Measurements from ENCODE around the gene TMEM192. TPM values are rescaled to one million over a fixed set of nuclear protein-coding genes. Genes with fewer than 3 reads are reported as not detected.
"Not testable (repeated sequence)": the region's sequence is repeated elsewhere in the genome, so short reads cannot be mapped to it uniquely, and the experiment has no call there.

Gene TMEM192
- polyA plus RNA-seq, 2 of the 4 experiments (the other 2 are of a cell fraction) = 8.4 to 19.3 TPM

DNA sequence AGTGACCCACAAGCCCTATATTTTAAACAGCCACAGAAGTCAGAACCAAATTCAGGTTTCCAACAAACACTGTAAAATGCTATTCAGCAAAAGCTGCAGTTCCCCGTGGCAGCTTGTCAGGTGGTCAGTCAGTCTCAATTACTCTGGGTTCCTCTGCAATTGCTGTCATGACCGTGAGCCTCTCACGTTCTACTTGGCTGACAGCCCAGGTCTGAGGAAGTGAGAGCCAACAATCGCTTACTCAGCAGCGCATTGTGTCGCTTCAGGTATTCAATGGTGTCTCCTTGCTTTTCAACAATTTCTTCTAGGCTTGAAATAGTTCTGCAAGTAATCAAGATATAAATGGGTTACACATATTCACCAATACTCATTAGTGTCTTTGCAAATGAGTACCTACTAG lies 33.2 kb downstream of the TMEM192 start:
- ATAC-seq (no peak), FAIRE-seq (no peak), DNase-seq (ENCODE audit: low read depth in 1 of 2, low spot score in 1 of 2) (no peak)
- ChIA-PET POLR2A (no interaction called here), CTCF (interaction anchor here (1.9 kb wide), 2 partner anchors 18 to 34 kb away, joined by 4 to 5 read pairs; partner anchors contain the start of gene TMEM192)
- H3K4me3 ChIP-seq = no peak overlapping the region
- H3K9me3 ChIP-seq = no peaks in the 10 kb centered on the region
- no peak overlapping the region for H3K27ac ChIP-seq
- H3K4me2 ChIP-seq = no peak overlapping the region
- WGBS (ENCODE audit: missing lambda C conversion rate) = 74% methylated on average over 6 of the region's 6 CpGs
- H3K4me1 ChIP-seq = no peaks in the 10 kb centered on the region
- TF ChIP-seq KDM5A (IDR thresholded peaks at IDR 0.05) = no peak
- TF ChIP-seq MAFK (IDR thresholded peaks at IDR 0.05; ENCODE audit: partially characterized antibody) = peak; percentile 20

GRCh38 chr4:165077034-165077578 lies 35.6 kb downstream of the TMEM192 start:
- no peak for DNase-seq (ENCODE audit: low read depth in 1 of 2, low spot score in 1 of 2)
- no peak for ATAC-seq
- H3K4me2 ChIP-seq = no peak overlapping the region
- H3K9me3 ChIP-seq = no peaks in the 10 kb centered on the region
- H3K4me3 ChIP-seq = no peak overlapping the region
- no peak for TF ChIP-seq MAZ (IDR thresholded peaks at IDR 0.05; ENCODE audit: borderline replicate concordance, low read depth, low read length)
- no peak for TF ChIP-seq ESRRA (IDR thresholded peaks at IDR 0.05; ENCODE audit: borderline replicate concordance, low read length)
- ChIA-PET POLR2A (no interaction called here), CTCF (no interaction called here)
- H3K27ac ChIP-seq = no peak overlapping the region
- H3K4me1 ChIP-seq = no peaks in the 10 kb centered on the region
- WGBS (ENCODE audit: missing lambda C conversion rate) = 90% methylated on average over 5 of the region's 5 CpGs
- no peak for FAIRE-seq

DNA sequence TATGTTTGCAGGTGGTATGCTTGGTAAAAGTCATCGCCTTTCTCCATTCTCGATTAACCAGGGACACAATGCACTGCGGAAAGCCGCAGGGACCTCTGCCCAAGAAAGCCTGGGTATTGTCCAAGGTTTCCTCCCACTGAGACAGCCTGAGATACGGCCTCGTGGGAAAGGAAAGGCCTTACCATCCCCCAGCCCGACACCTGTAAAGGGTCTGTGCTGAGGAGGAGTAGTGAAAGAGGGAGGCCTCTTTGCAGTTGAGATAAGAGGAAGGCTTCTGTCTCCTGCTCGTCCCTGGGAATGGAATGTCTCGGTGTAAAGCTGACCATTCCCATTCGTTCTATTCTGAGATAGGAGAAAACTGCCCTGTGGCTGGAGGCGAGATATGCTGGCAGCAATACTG lies 39.3 kb downstream of the TMEM192 start:
- DNase-seq (ENCODE audit: low read depth in 1 of 2, low spot score in 1 of 2); CTCF ChIA-PET; H3K4me3 ChIP-seq; H3K27ac ChIP-seq; H3K4me1 ChIP-seq; H3K4me2 ChIP-seq; POLR2A ChIA-PET; FAIRE-seq; ATAC-seq; H3K9me3 ChIP-seq: not testable (repeated sequence)
- WGBS (ENCODE audit: missing lambda C conversion rate) = 79% methylated on average over 11 of the region's 11 CpGs

DNA sequence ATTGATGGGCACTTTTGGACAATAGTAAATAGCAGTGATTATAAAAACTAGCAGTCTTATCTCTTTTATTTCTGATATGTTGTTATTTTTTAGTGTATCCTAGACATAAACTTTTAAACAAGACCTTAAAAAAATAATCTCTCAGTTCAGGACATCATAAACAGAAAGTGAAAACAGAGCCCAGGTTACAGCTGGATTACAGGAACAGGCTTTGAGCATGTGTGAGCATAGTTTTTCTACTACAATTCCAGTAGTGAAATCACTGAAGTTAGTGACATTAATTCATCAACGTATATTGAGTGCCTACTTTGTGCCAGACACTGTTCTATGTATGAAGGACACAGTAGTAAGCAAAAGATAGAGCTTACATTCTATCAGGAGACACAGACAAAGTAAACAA lies 42.1 kb downstream of the TMEM192 start:
- Histone ChIP-seq H3K4me1 (no peaks in the 10 kb centered on the region), H3K27ac (no peak overlapping the region), H3K4me2 (no peak overlapping the region), H3K9me3 (no peaks in the 10 kb centered on the region), H3K4me3 (no peak overlapping the region)
- ChIA-PET CTCF (no interaction called here), POLR2A (no interaction called here)
- 35% methylated on average over 1 of the region's 1 CpG for WGBS (ENCODE audit: missing lambda C conversion rate)
- FAIRE-seq (no peak), DNase-seq (ENCODE audit: low read depth in 1 of 2, low spot score in 1 of 2) (no peak), ATAC-seq (no peak)
- no peak for TF ChIP-seq HEYL (CRISPR knock-in tag; IDR thresholded peaks at IDR 0.05)
- TF ChIP-seq FOXS1 (CRISPR knock-in tag; IDR thresholded peaks at IDR 0.05) = no peak
- TF ChIP-seq MAX (IDR thresholded peaks at IDR 0.05) = no peak
- TF ChIP-seq, protein P1, sequence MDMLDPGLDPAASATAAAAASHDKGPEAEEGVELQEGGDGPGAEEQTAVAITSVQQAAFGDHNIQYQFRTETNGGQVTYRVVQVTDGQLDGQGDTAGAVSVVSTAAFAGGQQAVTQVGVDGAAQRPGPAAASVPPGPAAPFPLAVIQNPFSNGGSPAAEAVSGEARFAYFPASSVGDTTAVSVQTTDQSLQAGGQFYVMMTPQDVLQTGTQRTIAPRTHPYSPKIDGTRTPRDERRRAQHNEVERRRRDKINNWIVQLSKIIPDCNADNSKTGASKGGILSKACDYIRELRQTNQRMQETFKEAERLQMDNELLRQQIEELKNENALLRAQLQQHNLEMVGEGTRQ (IDR thresholded peaks at IDR 0.05) = no peak
- TF ChIP-seq EP300 (IDR thresholded peaks at IDR 0.05) = no peak
- no peak for TF ChIP-seq PHF8 (IDR thresholded peaks at IDR 0.05; ENCODE audit: borderline replicate concordance, low read depth)
- no peak for TF ChIP-seq ATOH8 (CRISPR knock-in tag; IDR thresholded peaks at IDR 0.05; ENCODE audit: low read depth)
- no peak for TF ChIP-seq MYC (IDR thresholded peaks at IDR 0.05; ENCODE audit: borderline replicate concordance, low read length)
- no peak for TF ChIP-seq JUNB (IDR thresholded peaks at IDR 0.05)
- no peak for TF ChIP-seq HMGXB4 (CRISPR knock-in tag; IDR thresholded peaks at IDR 0.05; ENCODE audit: borderline replicate concordance)
- TF ChIP-seq, protein P2, sequence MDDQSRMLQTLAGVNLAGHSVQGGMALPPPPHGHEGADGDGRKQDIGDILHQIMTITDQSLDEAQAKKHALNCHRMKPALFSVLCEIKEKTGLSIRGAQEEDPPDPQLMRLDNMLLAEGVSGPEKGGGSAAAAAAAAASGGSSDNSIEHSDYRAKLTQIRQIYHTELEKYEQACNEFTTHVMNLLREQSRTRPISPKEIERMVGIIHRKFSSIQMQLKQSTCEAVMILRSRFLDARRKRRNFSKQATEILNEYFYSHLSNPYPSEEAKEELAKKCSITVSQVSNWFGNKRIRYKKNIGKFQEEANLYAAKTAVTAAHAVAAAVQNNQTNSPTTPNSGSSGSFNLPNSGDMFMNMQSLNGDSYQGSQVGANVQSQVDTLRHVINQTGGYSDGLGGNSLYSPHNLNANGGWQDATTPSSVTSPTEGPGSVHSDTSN (IDR thresholded peaks at IDR 0.05) = no peak
- TF ChIP-seq ZNF302 (CRISPR knock-in tag; IDR thresholded peaks at IDR 0.05) = no peak
- no peak for TF ChIP-seq FOSB (CRISPR knock-in tag; IDR thresholded peaks at IDR 0.05)
- TF ChIP-seq HDAC2 (IDR thresholded peaks at IDR 0.05) = no peak
- TF ChIP-seq RCOR1 (IDR thresholded peaks at IDR 0.05; ENCODE audit: low read depth, low read length) = no peak

Measured in A549 (cell line).